ENCODE measurements around the gene SHKBP1. TPM values are rescaled to one million over a fixed set of nuclear protein-coding genes. Genes with fewer than 3 reads are reported as not detected.

SHKBP1 gene
- total and polyA plus RNA-seq, 2 of the 4 experiments (the other 2 are of a cell fraction) = 15.6 to 94.0 TPM

DNA sequence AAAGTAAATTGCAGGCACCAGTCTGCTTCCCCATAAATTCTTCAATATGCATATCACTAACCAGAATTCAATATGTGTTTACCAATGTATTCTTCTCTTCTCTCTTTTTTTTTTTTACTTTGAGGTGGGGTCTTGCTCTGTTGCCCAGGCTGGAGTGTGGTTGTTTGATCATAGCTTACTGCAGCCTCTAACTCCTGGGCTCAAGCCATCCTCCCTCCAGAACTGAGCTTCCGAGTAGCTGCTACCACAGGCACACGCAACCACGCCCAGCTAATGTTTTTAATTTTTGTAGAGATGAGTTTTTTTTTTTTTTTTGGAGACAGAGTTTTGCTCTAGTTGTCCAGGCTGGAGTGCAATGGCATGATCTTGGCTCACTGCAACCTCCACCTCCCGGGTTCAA, 41.3 kb downstream of the SHKBP1 start:
- H3K4me3 ChIP-seq (ENCODE audit: insufficient read depth, low read depth, low read length) = no peak overlapping the region
- H2AK5ac ChIP-seq (ENCODE audit: low read depth, low read length) = no peak overlapping the region
- H3K18ac ChIP-seq (ENCODE audit: low read depth, low read length) = no peak overlapping the region
- H2BK5ac ChIP-seq (ENCODE audit: low read depth, low read length, poor library complexity, severe bottlenecking) = no peak overlapping the region
- no peak overlapping the region for H4K8ac ChIP-seq (ENCODE audit: low read depth in 2 of 2, low read length in 2 of 2)
- BruUV-seq (replicated peaks) = no TSS peak
- H4K20me1 ChIP-seq (ENCODE audit: insufficient read depth, low read length) = peaks cover 3% of the 10 kb centered on the region; the same call in 1 of the 2 replicates
- H2BK15ac ChIP-seq (ENCODE audit: low read depth, low read length) = no peak overlapping the region
- no peak overlapping the region for H3K14ac ChIP-seq (replicated peaks; ENCODE audit: low read depth, low read length)
- WGBS, 2 experiments (ENCODE audit: extremely low coverage in 2 of 2, insufficient read length in 1 of 2) = no CpG with 5 or more reads among the region's 4 CpGs
- H2AFZ ChIP-seq (replicated peaks; ENCODE audit: low read length, poor library complexity) = no peak overlapping the region
- H3K9ac ChIP-seq (ENCODE audit: low read depth, low read length) = no peak overlapping the region
- POLR2A ChIA-PET (ENCODE audit: unreplicated experiment) = no interaction called here
- H2AK9ac ChIP-seq (replicated peaks; ENCODE audit: low read depth, low read length, poor library complexity) = no peak overlapping the region
- peaks cover 9% of the 10 kb centered on the region for H3K9me1 ChIP-seq (ENCODE audit: insufficient read depth, low read length)
- in situ Hi-C loops (cut with MboI; ENCODE audit: low sequenced_read_pairs) = no loop called here
- H4K91ac ChIP-seq (ENCODE audit: insufficient read depth, low read depth, low read length) = no peak overlapping the region
- no peak for DNase-seq
- H3K56ac ChIP-seq (ENCODE audit: extremely low read depth, insufficient read depth, low read length) = no peak overlapping the region
- peaks cover 4 to 28% of the 10 kb centered on the region in 2 experiments for H3K79me1 ChIP-seq (ENCODE audit: low read depth in 1 of 2, low read length in 2 of 2)
- H3K27ac ChIP-seq (ENCODE audit: insufficient read depth, low read length) = no peak overlapping the region
- no peak overlapping the region for H3K4ac ChIP-seq (ENCODE audit: low read depth, low read length)
- no peak overlapping the region for H3K4me2 ChIP-seq (ENCODE audit: low read depth, low read length)
- TF ChIP-seq POLR2A (IDR thresholded peaks at IDR 0.05; ENCODE audit: low read depth, low read length) = no peak
- TF ChIP-seq SMC3 (IDR thresholded peaks at IDR 0.05; ENCODE audit: low read depth, low read length) = no peak
- TF ChIP-seq, protein P1, sequence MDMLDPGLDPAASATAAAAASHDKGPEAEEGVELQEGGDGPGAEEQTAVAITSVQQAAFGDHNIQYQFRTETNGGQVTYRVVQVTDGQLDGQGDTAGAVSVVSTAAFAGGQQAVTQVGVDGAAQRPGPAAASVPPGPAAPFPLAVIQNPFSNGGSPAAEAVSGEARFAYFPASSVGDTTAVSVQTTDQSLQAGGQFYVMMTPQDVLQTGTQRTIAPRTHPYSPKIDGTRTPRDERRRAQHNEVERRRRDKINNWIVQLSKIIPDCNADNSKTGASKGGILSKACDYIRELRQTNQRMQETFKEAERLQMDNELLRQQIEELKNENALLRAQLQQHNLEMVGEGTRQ (IDR thresholded peaks at IDR 0.05; ENCODE audit: low read depth, low read length) = no peak
- no peak for TF ChIP-seq BHLHE40 (IDR thresholded peaks at IDR 0.05; ENCODE audit: low read depth, low read length)
- TF ChIP-seq RCOR1 (IDR thresholded peaks at IDR 0.05; ENCODE audit: insufficient replicate concordance, low read length) = no peak
- TF ChIP-seq RAD21 (IDR thresholded peaks at IDR 0.05; ENCODE audit: low read length) = no peak
- no peak for TF ChIP-seq MAZ (IDR thresholded peaks at IDR 0.05; ENCODE audit: borderline replicate concordance, low read depth, low read length)
- no peak for TF ChIP-seq RFX5 (IDR thresholded peaks at IDR 0.05; ENCODE audit: low read depth, low read length)
- intact Hi-C loops (cut with micrococcal nuclease) = no loop called here
- H2BK120ac ChIP-seq (ENCODE audit: low read depth, low read length) = no peak overlapping the region
- no peak overlapping the region for H4K5ac ChIP-seq (ENCODE audit: low read depth, low read length)
- ATAC-seq (ENCODE audit: low read depth) = no peak
- no peak overlapping the region for H2BK20ac ChIP-seq (ENCODE audit: low read depth, low read length)
- H3K4me1 ChIP-seq (ENCODE audit: control insufficient read depth, insufficient read depth, low read length) = peaks cover 17% of the 10 kb centered on the region; the same call in 1 of the 2 replicates
- no peaks in the 10 kb centered on the region for H3K9me3 ChIP-seq (ENCODE audit: control insufficient read depth, insufficient read depth, low read length)
- H3K27me3 ChIP-seq (ENCODE audit: control insufficient read depth, insufficient read depth, low read length) = no peaks in the 10 kb centered on the region
- dilution Hi-C loops (cut with HindIII; ENCODE audit: low sequenced_read_pairs, unreplicated experiment) = no loop called here
- H3K23ac ChIP-seq (ENCODE audit: low read depth, low read length) = no peak overlapping the region
- peaks cover 53% of the 10 kb centered on the region for H3K36me3 ChIP-seq (ENCODE audit: control insufficient read depth, insufficient read depth, low read length)
- CTCF ChIA-PET = interaction anchor here (0.6 kb wide), 1 partner anchor 878 kb away, joined by 4 read pairs; no protein-coding TSS in a partner anchor

Measured in IMR-90 (cell line).